CD4-positive, alpha-beta T cell (primary cell): ENCODE results near the gene NAV2. TPM values are rescaled to one million over a fixed set of nuclear protein-coding genes. Genes with fewer than 3 reads are reported as not detected.

Experiments used
- ATAC-seq: fragments of 200-7000 bp; cut with Tn5 transposase; one replicate; pipeline ENCODE4 v1.10.0; 2022; ENCODE audit warnings: mild to moderate bottlenecking; ENCODE audit not compliant: poor library complexity
- CTCF ChIA-PET: fragments of 350-600 bp; sonication (Branson Sonifier 250); formaldehyde crosslinking; loops from one replicate; lab custom pipeline; 2021; ENCODE audit warnings: antibody characterized with exemption, inconsistent platforms; lab: Charles Lee
- POLR2A ChIA-PET: fragments of 350-600 bp; sonication (Branson Sonifier 250); formaldehyde crosslinking; loops from one replicate; lab custom pipeline; 2021; ENCODE audit warnings: antibody characterized with exemption, inconsistent platforms; lab: Charles Lee
- DNase-seq, 14 experiments: peaks; one replicate each; pipeline ENCODE4 v3.0.0-alpha.2; 2013 to 2020; ENCODE audit warnings: mixed read lengths in 2 of 14
- H3K27ac ChIP-seq, 2 donors: one replicate each; pipeline versions ENCODE4 v1.5.1 to v1.7.0; 2013; ENCODE audit warnings: low read length in 2 of 2, low read depth in 1 of 2, mild to moderate bottlenecking in 1 of 2
- H3K27me3 ChIP-seq, 2 experiments: 1 replicate in 1 of 2; 2 replicates in 1 of 2; pipeline versions ENCODE4 v1.6.1 to v1.7.0; 2013; ENCODE audit warnings: low read length in 2 of 2, control low read depth in 1 of 2, mild to moderate bottlenecking in 1 of 2, moderate library complexity in 1 of 2; ENCODE audit not compliant: insufficient read depth in 2 of 2, control insufficient read depth in 1 of 2
- H3K36me3 ChIP-seq: one replicate; pipeline ENCODE4 v1.6.1; 2013; ENCODE audit warnings: low read length, control low read depth; ENCODE audit not compliant: insufficient read depth
- H3K4me1 ChIP-seq: one replicate; pipeline ENCODE4 v1.6.1; 2013; ENCODE audit warnings: low read length, control low read depth; ENCODE audit not compliant: insufficient read depth
- H3K4me3 ChIP-seq: one replicate; pipeline ENCODE4 v1.5.1; 2013; ENCODE audit warnings: mild to moderate bottlenecking, low read length, moderate library complexity
- H3K9me3 ChIP-seq, 2 experiments: 1 replicate in 1 of 2; 2 replicates in 1 of 2; pipeline versions ENCODE4 v1.6.1 to v1.7.0; 2013; ENCODE audit warnings: low read length in 2 of 2, mild to moderate bottlenecking in 2 of 2, control low read depth in 1 of 2, moderate library complexity in 1 of 2; ENCODE audit not compliant: control insufficient read depth in 1 of 2, insufficient read depth in 1 of 2
- H3K27ac Mint-ChIP-seq: one replicate; pipeline ENCODE4 v1.8.0; 2020; ENCODE audit warnings: mixed read lengths
- H3K27me3 Mint-ChIP-seq: one replicate; pipeline ENCODE4 v1.8.0; 2021; ENCODE audit warnings: mixed read lengths
- H3K36me3 Mint-ChIP-seq: one replicate; pipeline ENCODE4 v1.8.0; 2021; ENCODE audit warnings: low read depth, mixed read lengths
- H3K4me1 Mint-ChIP-seq: one replicate; pipeline ENCODE4 v1.8.0; 2021; ENCODE audit warnings: low read depth, mixed read lengths
- H3K4me3 Mint-ChIP-seq: one replicate; pipeline ENCODE4 v1.8.0; 2020; ENCODE audit warnings: mild to moderate bottlenecking, mixed read lengths
- H3K9me3 Mint-ChIP-seq: one replicate; pipeline ENCODE4 v1.8.0; 2020; ENCODE audit warnings: mixed read lengths
- intact Hi-C, 2 experiments: fragments of 100-400 bp; cut with DNase I in 1 of 2; cut with micrococcal nuclease in 1 of 2; formaldehyde crosslinking; loops; one replicate each; pipeline versions ENCODE4 v1.15.1 to v1.9.0; 2023 to 2025; cut with DNase I, micrococcal nuclease
- total RNA-seq, 174 experiments: library from RNA in 2 of 174; stranded (reverse) in 2 of 174; gene quantifications; one replicate each; pipeline ENCODE4 v1.2.3 and lab custom pipeline; 2021 to 2026
- TF ChIP-seq, protein P1 (sequence below): fragments of 200-600 bp; IDR thresholded peaks from one replicate; pipeline ENCODE4 v1.8.0; 2022; ENCODE audit warnings: antibody characterized with exemption, mild to moderate bottlenecking

NAV2 gene
- total RNA-seq, 2 experiments from 2014 or later: 0.55 to 0.64 TPM

DNA sequence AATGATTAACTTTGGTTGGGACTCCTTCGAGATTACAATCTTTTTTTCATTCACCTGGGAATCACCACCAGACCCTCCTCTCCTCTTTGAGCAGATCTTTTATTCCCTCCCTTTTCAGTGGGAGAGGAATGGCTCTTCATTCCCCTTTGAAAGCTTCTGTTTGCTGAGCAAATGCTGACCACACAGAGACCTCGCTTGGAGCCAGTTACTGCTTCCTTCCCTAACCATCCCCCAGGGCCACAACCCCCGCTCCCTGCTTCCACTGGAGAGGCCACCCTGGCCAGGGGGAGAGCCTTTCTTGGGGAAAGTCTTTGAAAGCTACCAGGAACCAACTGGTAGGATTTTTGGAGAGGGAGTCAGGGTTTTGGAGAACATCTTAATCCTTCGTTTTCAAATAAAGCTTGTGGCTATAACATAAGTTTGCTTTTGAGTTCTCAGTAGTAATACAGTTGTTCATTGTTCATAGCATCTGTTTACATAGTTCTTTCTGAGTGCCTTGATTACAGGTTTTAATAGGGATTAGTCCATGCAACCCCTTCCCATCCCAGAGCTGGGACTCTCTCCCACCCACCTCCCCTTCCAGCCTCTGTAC is 309.2 kb downstream of the NAV2 start:
- intact Hi-C loops: no loop called here
- TF ChIP-seq, protein P1, sequence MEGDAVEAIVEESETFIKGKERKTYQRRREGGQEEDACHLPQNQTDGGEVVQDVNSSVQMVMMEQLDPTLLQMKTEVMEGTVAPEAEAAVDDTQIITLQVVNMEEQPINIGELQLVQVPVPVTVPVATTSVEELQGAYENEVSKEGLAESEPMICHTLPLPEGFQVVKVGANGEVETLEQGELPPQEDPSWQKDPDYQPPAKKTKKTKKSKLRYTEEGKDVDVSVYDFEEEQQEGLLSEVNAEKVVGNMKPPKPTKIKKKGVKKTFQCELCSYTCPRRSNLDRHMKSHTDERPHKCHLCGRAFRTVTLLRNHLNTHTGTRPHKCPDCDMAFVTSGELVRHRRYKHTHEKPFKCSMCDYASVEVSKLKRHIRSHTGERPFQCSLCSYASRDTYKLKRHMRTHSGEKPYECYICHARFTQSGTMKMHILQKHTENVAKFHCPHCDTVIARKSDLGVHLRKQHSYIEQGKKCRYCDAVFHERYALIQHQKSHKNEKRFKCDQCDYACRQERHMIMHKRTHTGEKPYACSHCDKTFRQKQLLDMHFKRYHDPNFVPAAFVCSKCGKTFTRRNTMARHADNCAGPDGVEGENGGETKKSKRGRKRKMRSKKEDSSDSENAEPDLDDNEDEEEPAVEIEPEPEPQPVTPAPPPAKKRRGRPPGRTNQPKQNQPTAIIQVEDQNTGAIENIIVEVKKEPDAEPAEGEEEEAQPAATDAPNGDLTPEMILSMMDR: no peak
- H3K4me3 Mint-ChIP-seq: no peak overlapping the region
- peaks cover 6% of the 10 kb centered on the region for H3K27me3 Mint-ChIP-seq
- Histone ChIP-seq H3K9me3 (no peaks in the 10 kb centered on the region), H3K27ac (no peak overlapping the region), H3K4me1 (no peaks in the 10 kb centered on the region), H3K36me3 (no peaks in the 10 kb centered on the region), H3K4me3 (no peak overlapping the region), H3K27me3 (no peaks in the 10 kb centered on the region)
- POLR2A ChIA-PET: no interaction called here
- no peak for ATAC-seq
- no peak for DNase-seq
- H3K9me3 Mint-ChIP-seq: no peaks in the 10 kb centered on the region
- CTCF ChIA-PET: no interaction called here
- no peaks in the 10 kb centered on the region for H3K36me3 Mint-ChIP-seq
- no peaks in the 10 kb centered on the region for H3K4me1 Mint-ChIP-seq
- no peak overlapping the region for H3K27ac Mint-ChIP-seq

DNA sequence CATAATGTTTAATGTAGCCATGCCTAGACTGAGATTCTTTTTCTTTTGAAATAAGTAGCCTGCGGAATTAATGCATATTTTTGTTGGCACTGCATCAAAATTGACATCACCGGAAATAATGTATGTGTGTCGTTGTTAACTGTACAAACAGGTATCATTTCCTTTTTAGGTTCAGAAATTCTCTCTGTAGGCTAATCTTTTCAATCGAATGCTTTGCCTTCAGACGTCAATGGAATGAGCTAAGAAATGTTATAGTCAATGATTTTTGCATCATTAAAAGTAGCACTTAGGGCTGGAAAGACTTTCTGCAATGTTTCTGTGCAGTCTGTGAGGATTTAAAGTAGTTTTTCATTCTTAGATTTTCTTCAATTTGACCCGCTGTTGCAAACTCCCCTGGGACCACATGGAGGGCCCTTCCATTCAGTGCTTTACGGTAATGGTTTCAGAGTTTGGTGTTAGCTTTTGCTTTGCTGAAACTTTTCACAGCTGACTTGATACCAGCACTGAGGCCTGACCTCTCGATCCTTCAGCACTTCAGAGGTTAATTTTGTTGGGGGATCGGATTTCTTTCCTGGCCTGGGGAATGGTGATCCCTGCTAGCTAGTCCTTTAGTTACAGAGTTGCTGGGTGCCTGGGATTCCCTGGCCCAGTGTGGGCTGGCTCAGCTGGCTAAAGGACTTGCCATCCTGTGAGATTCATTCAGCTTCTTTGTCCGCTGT is 309.9 kb downstream of the NAV2 start:
- Mint-ChIP-seq H3K4me3 (no peak overlapping the region), H3K27ac (no peak overlapping the region), H3K4me1 (no peaks in the 10 kb centered on the region), H3K9me3 (no peaks in the 10 kb centered on the region), H3K36me3 (no peaks in the 10 kb centered on the region), H3K27me3 (peaks cover 1% of the 10 kb centered on the region)
- Histone ChIP-seq H3K36me3 (no peaks in the 10 kb centered on the region), H3K27ac (no peak overlapping the region), H3K4me1 (no peaks in the 10 kb centered on the region), H3K27me3 (no peaks in the 10 kb centered on the region), H3K9me3 (no peaks in the 10 kb centered on the region), H3K4me3 (no peak overlapping the region)
- ChIA-PET POLR2A (no interaction called here), CTCF (no interaction called here)
- ATAC-seq (no peak), DNase-seq (no peak)
- intact Hi-C loops: no loop called here
- TF ChIP-seq, protein P1: no peak

DNA sequence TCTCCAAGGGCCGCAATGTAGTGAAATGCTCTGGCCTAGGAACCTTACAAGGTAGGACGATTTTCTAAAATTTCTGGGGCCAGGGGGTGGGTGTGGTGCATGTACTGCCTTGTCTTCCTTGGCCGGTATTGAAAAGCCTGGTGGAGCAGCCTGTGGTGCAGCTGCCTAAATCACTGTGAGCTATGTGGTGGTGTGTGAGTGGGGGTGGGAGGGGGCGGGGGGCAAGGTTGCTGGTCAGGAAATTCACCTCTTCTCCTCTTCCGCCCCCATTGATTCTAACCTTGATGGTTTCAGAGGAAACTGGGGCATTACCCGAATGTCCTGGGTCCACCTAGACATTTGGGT is 310.4 kb downstream of the NAV2 start:
- H3K27ac ChIP-seq: no peak overlapping the region
- no peak overlapping the region for H3K4me3 ChIP-seq
- intact Hi-C loops: no loop called here
- TF ChIP-seq, protein P1: no peak
- H3K36me3 Mint-ChIP-seq: no peaks in the 10 kb centered on the region
- no peaks in the 10 kb centered on the region for H3K9me3 ChIP-seq
- H3K27ac Mint-ChIP-seq: no peak overlapping the region
- no peak overlapping the region for H3K4me3 Mint-ChIP-seq
- no peaks in the 10 kb centered on the region for H3K27me3 ChIP-seq
- ATAC-seq (no peak), DNase-seq (no peak)
- ChIA-PET POLR2A (no interaction called here), CTCF (interaction anchor here (0.6 kb wide), 1 partner anchor 1327 kb away, joined by 3 read pairs; no protein-coding TSS in a partner anchor)
- no peaks in the 10 kb centered on the region for H3K9me3 Mint-ChIP-seq
- H3K27me3 Mint-ChIP-seq: no peaks in the 10 kb centered on the region
- no peaks in the 10 kb centered on the region for H3K4me1 ChIP-seq
- no peaks in the 10 kb centered on the region for H3K36me3 ChIP-seq
- no peaks in the 10 kb centered on the region for H3K4me1 Mint-ChIP-seq
